ENCODE results near the gene TCEA2.
A peak's percentile ranks its signal among the peaks of the same experiment; 100 is the strongest.

TCEA2 gene

GRCh38 chr20:64099880-64100565, 37.0 kb downstream of the TCEA2 start:
- no peak for DNase-seq (ENCODE audit: low read depth)

DNA sequence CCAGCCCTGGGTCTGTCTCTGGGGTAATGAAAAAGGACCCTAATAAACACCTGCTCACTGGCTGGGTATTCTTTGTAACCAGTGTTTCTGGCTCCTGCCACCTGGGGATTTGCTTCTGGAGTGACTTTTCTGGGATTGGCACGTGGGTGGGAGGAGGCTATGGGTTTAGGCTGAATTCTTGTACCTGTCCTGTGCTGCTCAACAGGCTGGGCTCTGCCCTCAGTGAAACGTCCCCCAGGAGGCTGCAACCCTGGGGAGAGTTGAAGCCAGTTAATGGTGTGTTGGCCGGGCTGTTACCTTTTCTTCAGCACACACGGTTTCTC, 37.5 kb downstream of the TCEA2 start:
- no peak for TF ChIP-seq CTCF (IDR thresholded peaks at IDR 0.05; ENCODE audit: low read depth, low read length, missing control alignments)
- DNase-seq (ENCODE audit: low read depth), result no peak
- H3K4me3 ChIP-seq (ENCODE audit: low read depth, low read length), result no peak overlapping the region

More at GRCh38 chr20:64099880-64100565, 37.0 kb downstream of the TCEA2 start:
- H3K4me3 ChIP-seq (ENCODE audit: low read depth, low read length), result no peak overlapping the region
- TF ChIP-seq CTCF (IDR thresholded peaks at IDR 0.05; ENCODE audit: low read depth, low read length, missing control alignments), result no peak

- TF ChIP-seq CTCF (IDR thresholded peaks at IDR 0.05; ENCODE audit: low read depth, low read length, missing control alignments), result no peak
- H3K4me3 ChIP-seq (ENCODE audit: low read depth, low read length), result no peak overlapping the region
- DNase-seq (ENCODE audit: low read depth), result no peak
Observed at GRCh38 chr20:64100946-64101688, 38.1 kb downstream of the TCEA2 start.

- peak; percentile 68 for TF ChIP-seq CTCF (IDR thresholded peaks at IDR 0.05; ENCODE audit: low read depth, low read length, missing control alignments)
- no peak overlapping the region; the same call in 1 of the 2 replicates for H3K4me3 ChIP-seq (ENCODE audit: low read depth, low read length)
- DNase-seq (ENCODE audit: low read depth), result no peak
Observed at GRCh38 chr20:64101731-64102621, 39.0 kb downstream of the TCEA2 start.

DNA sequence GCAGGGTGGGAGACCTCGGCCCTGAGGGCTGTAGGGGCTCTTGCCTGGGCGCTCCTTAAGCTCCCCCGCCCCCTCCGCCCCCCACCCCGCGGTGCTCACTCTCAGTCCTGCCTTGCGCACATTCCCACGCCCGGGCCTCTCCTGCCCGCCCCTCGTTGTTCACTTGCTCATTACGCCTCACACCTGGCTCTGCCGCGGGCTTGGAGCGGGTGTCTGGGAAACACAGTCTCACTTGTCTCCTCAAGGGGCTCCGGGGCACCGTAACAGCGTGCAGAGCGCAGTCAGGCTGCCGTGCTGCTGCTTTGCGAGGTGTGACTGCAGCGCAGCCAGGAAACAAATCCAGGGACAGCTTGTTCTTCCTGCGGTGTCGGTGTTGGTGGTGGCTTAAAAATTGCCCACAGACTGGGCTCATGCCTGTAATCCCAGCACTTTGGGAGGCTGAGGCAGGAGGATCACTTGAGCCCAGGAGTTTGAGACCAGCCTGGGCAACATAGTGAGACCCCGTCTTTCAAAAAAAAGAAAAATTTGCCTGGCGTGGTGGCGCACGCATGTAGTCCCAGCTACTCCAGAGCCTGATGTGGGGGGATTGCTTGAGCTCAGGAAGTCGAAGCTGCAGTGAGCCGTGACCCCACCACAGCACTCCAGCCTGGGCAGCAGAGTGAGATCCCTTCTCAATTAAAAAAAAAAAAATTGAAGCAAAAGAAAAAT, 39.8 kb downstream of the TCEA2 start:
- TF ChIP-seq CTCF (IDR thresholded peaks at IDR 0.05; ENCODE audit: low read depth, low read length, missing control alignments), result no peak
- DNase-seq (ENCODE audit: low read depth), result no peak
- no peak overlapping the region for H3K4me3 ChIP-seq (ENCODE audit: low read depth, low read length)

- no peak for DNase-seq (ENCODE audit: low read depth)
- no peak overlapping the region for H3K4me3 ChIP-seq (ENCODE audit: low read depth, low read length)
- TF ChIP-seq CTCF (IDR thresholded peaks at IDR 0.05; ENCODE audit: low read depth, low read length, missing control alignments), result no peak
Observed at GRCh38 chr20:64103871-64104666, 41.1 kb downstream of the TCEA2 start.

All from GM12864 (cell line).